PC-9 (cell line): ENCODE results near the gene OR13J1. TPM values are rescaled to one million over a fixed set of nuclear protein-coding genes. Genes with fewer than 3 reads are reported as not detected.

Source experiments
- Bru-seq: library from RNA; stranded (reverse); fragments of 400-500 nt; gene quantifications from one replicate; lab custom pipeline; 2021; lab: Mats Ljungman, UMichigan
- BruChase-seq, 2 experiments: library from RNA; stranded (reverse); fragments of 400-500 nt; gene quantifications; one replicate each; lab custom pipeline; 2021; lab: Mats Ljungman, UMichigan
- BruUV-seq: library from RNA; stranded (reverse); fragments of 400-500 nt; replicated peaks from 2 replicates; lab custom pipeline; 2021; lab: Mats Ljungman, UMichigan
- CTCF ChIA-PET: fragments of 300-600 bp; sonication (Branson Sonifier 250); formaldehyde crosslinking; loops from one replicate; lab custom pipeline; 2022; ENCODE audit warnings: antibody characterized with exemption; lab: Charles Lee
- POLR2A ChIA-PET: fragments of 300-600 bp; sonication (Branson Sonifier 250); formaldehyde crosslinking; loops from one replicate; lab custom pipeline; 2022; ENCODE audit warnings: antibody characterized with exemption; ENCODE audit not compliant: unreplicated experiment; lab: Charles Lee
- DNase-seq, 2 experiments: peaks; one replicate each; pipeline versions ENCODE4 v3.0.0 to v3.0.0-alpha.2; 2015 to 2022; ENCODE audit warnings: mixed read lengths in 1 of 2
- H2AFZ ChIP-seq: fragments of 200-600 bp; sonication (generic); 2 replicates; pipeline ENCODE4 v1.8.1; 2017; ENCODE audit warnings: antibody characterized with exemption
- H3F3A ChIP-seq: fragments of 200-600 bp; sonication (generic); 2 replicates; pipeline ENCODE4 v1.8.1; 2017; ENCODE audit warnings: antibody characterized with exemption, mild to moderate bottlenecking, low read depth; ENCODE audit not compliant: insufficient read depth
- H3K27ac ChIP-seq: fragments of 200-600 bp; sonication (generic); 2 replicates; pipeline ENCODE4 v1.6.1; 2016; ENCODE audit warnings: mixed run types
- H3K27me3 ChIP-seq: fragments of 200-600 bp; sonication (generic); 2 replicates; pipeline ENCODE4 v1.6.1; 2016; ENCODE audit warnings: low read depth, mixed run types; ENCODE audit not compliant: insufficient read depth
- H3K36me3 ChIP-seq: fragments of 200-600 bp; sonication (generic); 2 replicates; pipeline ENCODE4 v1.6.1; 2016; ENCODE audit warnings: low read depth, mixed run types
- H3K4me1 ChIP-seq: fragments of 200-600 bp; sonication (generic); replicated peaks from 2 replicates; pipeline ENCODE4 v1.6.1; 2016; ENCODE audit warnings: mixed run types; ENCODE audit not compliant: insufficient read depth
- H3K4me2 ChIP-seq: fragments of 200-600 bp; sonication (generic); 2 replicates; pipeline ENCODE4 v1.6.1; 2017; ENCODE audit warnings: mixed run types
- H3K4me3 ChIP-seq: fragments of 200-600 bp; sonication (generic); 2 replicates; pipeline ENCODE4 v1.6.1; 2016; ENCODE audit warnings: mixed run types
- H3K79me2 ChIP-seq: fragments of 200-600 bp; sonication (generic); 2 replicates; pipeline ENCODE4 v1.6.1; 2017; ENCODE audit warnings: low read depth, mixed run types
- H3K9me2 ChIP-seq: fragments of 200-600 bp; sonication (generic); 2 replicates; pipeline ENCODE4 v1.8.1; 2017; ENCODE audit warnings: mild to moderate bottlenecking; ENCODE audit not compliant: insufficient read depth
- H3K9me3 ChIP-seq: fragments of 200-600 bp; sonication (generic); 2 replicates; pipeline ENCODE4 v1.8.1; 2016; ENCODE audit warnings: low read depth; ENCODE audit not compliant: insufficient read depth
- H4K20me1 ChIP-seq: fragments of 200-600 bp; sonication (generic); 2 replicates; pipeline ENCODE4 v1.8.1; 2017; ENCODE audit not compliant: insufficient read depth
- CTCF ChIP-seq: fragments of 200-600 bp; sonication (generic); conservative IDR thresholded peaks from 2 replicates; pipeline ENCODE4 v1.6.1; 2017; ENCODE audit warnings: mixed run types, antibody characterized with exemption, mild to moderate bottlenecking, moderate library complexity
- EZH2 ChIP-seq: fragments of 200-600 bp; sonication (generic); IDR thresholded peaks from 2 replicates; pipeline ENCODE4 v1.8.0; 2017; ENCODE audit warnings: antibody characterized with exemption, low read depth
- intact Hi-C: fragments of 100-400 bp; cut with micrococcal nuclease; formaldehyde crosslinking; loops from one replicate; pipeline ENCODE4 v1.10.0; 2022; ENCODE audit not compliant: unreplicated experiment
- long read RNA-seq: library from polyadenylated mRNA; stranded (forward); transcript quantifications from one replicate; pipeline ENCODE4 v2.0.0, GENCODE V29; 2022
- total RNA-seq: library from RNA; stranded (reverse); gene quantifications from 2 replicates; pipeline ENCODE4 v1.2.3, GENCODE V29; 2021

Gene OR13J1, protein sequence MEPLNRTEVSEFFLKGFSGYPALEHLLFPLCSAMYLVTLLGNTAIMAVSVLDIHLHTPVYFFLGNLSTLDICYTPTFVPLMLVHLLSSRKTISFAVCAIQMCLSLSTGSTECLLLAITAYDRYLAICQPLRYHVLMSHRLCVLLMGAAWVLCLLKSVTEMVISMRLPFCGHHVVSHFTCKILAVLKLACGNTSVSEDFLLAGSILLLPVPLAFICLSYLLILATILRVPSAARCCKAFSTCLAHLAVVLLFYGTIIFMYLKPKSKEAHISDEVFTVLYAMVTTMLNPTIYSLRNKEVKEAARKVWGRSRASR
- not detected in 2 replicates for total RNA-seq
- not detected for Bru-seq, nascent RNA
- not detected for BruChase-seq, experiment 1, labeled RNA remaining after a 2-hour chase
- BruChase-seq, experiment 2, labeled RNA remaining after a 6-hour chase: not detected
- long read RNA-seq: 0 reads

DNA sequence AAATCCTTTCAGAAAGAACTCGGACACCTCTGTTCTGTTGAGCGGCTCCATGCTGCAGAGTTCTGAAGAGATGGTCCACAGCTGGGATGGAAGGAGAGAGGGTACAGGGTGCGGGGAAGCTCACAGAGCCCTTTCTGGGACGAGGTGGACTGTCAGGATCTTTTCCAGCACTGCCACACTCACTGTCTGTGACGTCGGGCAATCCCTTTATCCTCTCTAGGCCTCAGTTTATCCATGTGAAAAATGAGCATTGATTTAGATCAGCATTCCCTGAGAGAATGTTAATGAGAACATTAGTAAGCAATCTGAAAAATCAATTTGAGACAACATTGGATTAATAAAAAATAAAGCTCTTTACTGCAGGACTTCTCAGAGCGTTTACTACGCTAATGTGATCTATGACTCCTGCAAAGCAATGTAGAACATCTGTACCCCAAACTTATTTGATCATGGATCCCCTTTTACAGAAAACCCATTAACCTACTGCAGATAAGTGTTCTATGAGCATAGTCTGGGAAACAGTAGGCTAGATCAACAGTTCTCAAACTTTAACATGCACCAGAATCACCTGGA lies at the start of gene OR13J1:
TSS of gene OR13J1 (minus strand) at position 51 of the 573 bp plus-strand sequence. CDS start at position 51, 0 bp downstream.
- Histone ChIP-seq H3K4me1 (peaks cover 5% of the 10 kb centered on the region; the same call in 1 of the 2 replicates), H3K9me3 (no peaks in the 10 kb centered on the region), H4K20me1 (no peaks in the 10 kb centered on the region), H3K4me2 (no peak within 1 kb of the TSS; the same call in 1 of the 2 replicates), H3K79me2 (no peaks in the 10 kb centered on the region), H3K27ac (no peak within 1 kb of the TSS), H2AFZ (no peak within 1 kb of the TSS), H3K36me3 (no peaks in the 10 kb centered on the region), H3K4me3 (no peak within 1 kb of the TSS), H3F3A (no peaks in the 10 kb centered on the region), H3K9me2 (no peaks in the 10 kb centered on the region), H3K27me3 (no peaks in the 10 kb centered on the region)
- ChIA-PET CTCF (interaction anchor here (0.6 kb wide), 1 partner anchor 12 kb away, joined by 3 read pairs; no protein-coding TSS in a partner anchor), POLR2A (no interaction called here)
- no TSS peak for BruUV-seq
- intact Hi-C loops: no loop called here
- TF ChIP-seq CTCF (no peak), EZH2 (no peak)
- no peak for DNase-seq

DNA sequence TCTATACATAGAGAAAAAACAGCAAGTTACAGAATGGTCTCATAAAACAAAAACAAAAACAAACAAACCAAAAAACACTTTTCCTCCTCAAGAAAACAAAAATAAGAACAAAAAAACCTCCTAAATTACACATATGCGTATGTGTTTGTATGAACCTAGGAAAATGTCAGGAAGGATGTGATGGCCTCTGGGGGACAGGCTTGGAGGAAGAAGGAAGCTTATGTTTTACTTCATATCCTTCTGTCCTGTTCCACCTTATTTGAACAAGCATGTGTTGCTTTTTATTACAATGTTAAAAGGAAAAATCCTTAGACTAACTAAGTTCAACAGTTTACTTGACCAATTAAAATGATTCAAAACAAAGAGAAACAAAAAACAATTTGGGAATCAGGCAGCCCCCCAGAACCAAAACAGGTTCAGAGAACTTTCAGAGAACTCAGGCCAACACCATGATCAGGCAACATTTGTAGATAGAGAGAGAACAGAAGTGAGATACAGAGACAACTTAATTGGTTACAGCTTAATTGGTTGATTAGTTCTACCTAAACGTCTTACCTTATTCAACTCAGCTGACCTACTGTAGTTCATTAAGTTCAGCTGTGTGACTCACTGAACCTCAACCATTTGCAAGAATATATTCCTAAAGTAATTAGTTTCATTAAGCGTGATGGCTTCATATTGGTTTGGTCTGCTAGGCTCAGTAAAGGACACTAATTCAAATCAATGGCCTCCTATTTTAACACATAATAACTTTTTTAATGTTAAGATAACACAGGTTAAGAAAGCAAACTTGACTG lies 49.2 kb upstream of the OR13J1 start:
- Histone ChIP-seq H3K27me3 (no peaks in the 10 kb centered on the region), H2AFZ (no peak overlapping the region), H3K9me2 (no peaks in the 10 kb centered on the region), H3K79me2 (no peaks in the 10 kb centered on the region), H3K4me1 (peaks cover 28% of the 10 kb centered on the region), H3K9me3 (no peaks in the 10 kb centered on the region), H3K4me2 (no peak overlapping the region; the same call in 1 of the 2 replicates), H3K27ac (no peak overlapping the region), H3K4me3 (no peak overlapping the region), H3K36me3 (no peaks in the 10 kb centered on the region), H3F3A (peaks cover 14% of the 10 kb centered on the region; the same call in 1 of the 2 replicates), H4K20me1 (no peaks in the 10 kb centered on the region)
- BruUV-seq: no TSS peak
- POLR2A ChIA-PET: no interaction called here
- no peak for DNase-seq
- TF ChIP-seq CTCF (no peak), EZH2 (no peak)
- CTCF ChIA-PET: no interaction called here
- intact Hi-C loops: no loop called here

GRCh38 chr9:35918780-35919179 lies 48.6 kb upstream of the OR13J1 start:
- H3K27ac ChIP-seq: no peak overlapping the region
- H3K9me2 ChIP-seq: no peaks in the 10 kb centered on the region
- H3K4me2 ChIP-seq: no peak overlapping the region
- H3K27me3 ChIP-seq: no peaks in the 10 kb centered on the region
- ChIA-PET POLR2A (no interaction called here), CTCF (interaction anchor here (0.6 kb wide), 1 partner anchor 315 kb away, joined by 3 read pairs; no protein-coding TSS in a partner anchor)
- DNase-seq: no peak
- H3K4me1 ChIP-seq: peaks cover 22% of the 10 kb centered on the region
- no peak overlapping the region for H3K4me3 ChIP-seq
- peaks cover 9% of the 10 kb centered on the region; the same call in 1 of the 2 replicates for H3F3A ChIP-seq
- no peak overlapping the region for H2AFZ ChIP-seq
- no peaks in the 10 kb centered on the region for H3K79me2 ChIP-seq
- no TSS peak for BruUV-seq
- intact Hi-C loops: no loop called here
- H4K20me1 ChIP-seq: no peaks in the 10 kb centered on the region
- no peaks in the 10 kb centered on the region for H3K9me3 ChIP-seq
- TF ChIP-seq EZH2 (no peak), CTCF (no peak)
- no peaks in the 10 kb centered on the region for H3K36me3 ChIP-seq
